Measurements from ENCODE around the gene CASZ1.

CASZ1 gene

DNA sequence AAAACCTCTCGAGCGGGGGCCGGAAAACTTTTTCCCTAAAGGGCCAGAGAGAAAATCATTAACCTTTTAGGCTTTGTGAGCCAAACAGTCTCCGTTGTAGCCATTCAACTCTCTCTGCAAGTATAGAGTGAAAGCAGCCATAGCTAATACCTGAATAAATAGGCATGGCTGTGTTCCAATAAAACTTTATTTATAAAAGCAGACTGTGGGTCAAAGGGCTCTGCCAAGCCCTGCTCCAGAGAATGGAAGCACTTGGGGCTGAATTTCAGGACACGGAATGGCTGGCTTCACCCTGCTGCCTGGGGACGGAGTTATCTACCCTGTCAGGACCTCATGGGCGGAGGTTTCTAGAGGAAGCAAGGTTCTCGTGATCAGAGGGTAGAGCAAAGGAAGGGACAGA lies 92.7 kb downstream of the CASZ1 start:
- DNase-seq, result no peak

DNA sequence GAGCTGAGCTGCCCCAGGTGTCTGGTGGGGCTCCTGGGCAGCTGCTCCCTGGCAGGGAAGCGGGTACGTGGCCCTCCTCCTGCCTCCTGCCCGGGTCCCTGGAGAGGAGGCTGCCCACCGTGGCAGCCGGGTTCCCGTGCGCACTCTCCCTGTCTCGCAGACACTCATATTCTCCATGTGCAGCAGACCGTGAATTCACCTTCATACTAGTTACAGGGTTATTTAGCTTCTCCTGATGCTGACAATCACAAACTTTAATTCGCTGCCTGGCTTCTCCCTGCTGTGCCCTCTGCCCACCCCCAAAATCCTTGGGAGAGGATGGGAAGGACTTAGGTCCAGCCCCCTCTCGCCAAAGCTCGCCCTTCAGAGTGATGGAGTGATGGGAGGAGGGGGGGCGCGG lies 95.3 kb downstream of the CASZ1 start:
- DNase-seq, result no peak

GRCh38 chr1:10699470-10699835 lies 97.0 kb downstream of the CASZ1 start:
- DNase-seq, result no peak

DNA sequence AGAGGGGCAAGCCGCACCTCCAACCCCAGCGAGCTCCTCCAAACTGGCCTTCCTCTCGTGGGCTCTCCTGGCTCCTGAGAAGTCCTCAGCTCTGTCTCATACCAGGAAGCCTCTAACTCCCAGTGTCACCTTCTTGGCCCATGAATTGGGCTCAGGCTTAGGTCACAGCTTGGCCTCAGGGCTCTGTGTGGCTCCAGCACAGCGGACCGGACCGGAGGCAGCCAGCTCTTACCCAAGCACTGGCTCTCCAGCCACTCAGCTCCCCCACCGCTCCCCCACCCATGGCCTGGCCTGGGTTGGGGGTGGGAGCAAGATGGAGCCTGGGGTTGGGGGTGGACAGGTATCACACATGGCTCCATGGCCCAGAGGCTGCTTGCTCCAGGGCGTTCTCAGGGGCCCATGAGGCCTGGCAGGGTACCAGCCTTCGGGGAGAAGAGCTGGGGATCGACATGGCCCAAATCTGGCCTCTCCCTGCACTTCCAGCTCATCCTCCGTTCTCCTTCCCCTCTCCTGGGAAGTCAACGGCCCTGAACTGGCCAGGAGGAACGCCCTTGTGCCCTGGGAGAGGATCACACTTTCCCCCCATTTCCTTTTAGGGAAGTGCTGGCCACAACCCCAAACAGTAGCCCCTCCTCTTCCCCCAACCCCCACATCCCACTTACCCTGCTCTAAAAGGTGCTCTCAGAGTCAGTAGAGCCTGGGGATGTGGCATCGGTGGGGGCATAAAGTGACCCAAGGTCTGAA lies 97.5 kb downstream of the CASZ1 start:
- no peak for DNase-seq

DNA sequence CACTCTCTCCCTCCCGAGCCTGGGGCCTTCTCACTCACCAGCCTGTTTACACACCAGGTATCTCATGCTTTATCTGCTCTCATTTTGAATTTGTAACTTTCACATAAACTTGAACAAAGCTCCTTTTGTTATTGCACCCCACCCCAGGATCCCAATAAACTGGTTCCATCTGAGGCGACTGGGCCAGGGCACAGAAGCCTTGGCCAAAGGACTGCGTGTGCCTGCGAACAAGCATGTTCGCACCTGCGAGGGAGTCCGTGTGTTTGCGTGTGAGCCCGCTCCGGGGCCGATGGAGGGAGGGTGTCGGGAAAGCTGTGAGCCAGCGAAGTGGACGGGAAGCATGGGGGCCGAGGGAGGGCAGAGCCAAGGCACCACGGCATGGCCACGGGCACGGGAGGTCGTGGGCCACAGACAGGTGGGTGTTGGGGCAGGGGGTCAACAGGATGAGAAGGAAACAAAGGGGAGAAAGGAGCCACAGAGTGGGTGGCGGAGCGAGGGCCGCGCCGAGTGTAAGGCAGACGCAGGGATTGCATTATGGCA lies 98.8 kb downstream of the CASZ1 start:
- DNase-seq, result no peak

GRCh38 chr1:10696977-10697376 lies 99.5 kb downstream of the CASZ1 start:
- DNase-seq, result no peak

DNA sequence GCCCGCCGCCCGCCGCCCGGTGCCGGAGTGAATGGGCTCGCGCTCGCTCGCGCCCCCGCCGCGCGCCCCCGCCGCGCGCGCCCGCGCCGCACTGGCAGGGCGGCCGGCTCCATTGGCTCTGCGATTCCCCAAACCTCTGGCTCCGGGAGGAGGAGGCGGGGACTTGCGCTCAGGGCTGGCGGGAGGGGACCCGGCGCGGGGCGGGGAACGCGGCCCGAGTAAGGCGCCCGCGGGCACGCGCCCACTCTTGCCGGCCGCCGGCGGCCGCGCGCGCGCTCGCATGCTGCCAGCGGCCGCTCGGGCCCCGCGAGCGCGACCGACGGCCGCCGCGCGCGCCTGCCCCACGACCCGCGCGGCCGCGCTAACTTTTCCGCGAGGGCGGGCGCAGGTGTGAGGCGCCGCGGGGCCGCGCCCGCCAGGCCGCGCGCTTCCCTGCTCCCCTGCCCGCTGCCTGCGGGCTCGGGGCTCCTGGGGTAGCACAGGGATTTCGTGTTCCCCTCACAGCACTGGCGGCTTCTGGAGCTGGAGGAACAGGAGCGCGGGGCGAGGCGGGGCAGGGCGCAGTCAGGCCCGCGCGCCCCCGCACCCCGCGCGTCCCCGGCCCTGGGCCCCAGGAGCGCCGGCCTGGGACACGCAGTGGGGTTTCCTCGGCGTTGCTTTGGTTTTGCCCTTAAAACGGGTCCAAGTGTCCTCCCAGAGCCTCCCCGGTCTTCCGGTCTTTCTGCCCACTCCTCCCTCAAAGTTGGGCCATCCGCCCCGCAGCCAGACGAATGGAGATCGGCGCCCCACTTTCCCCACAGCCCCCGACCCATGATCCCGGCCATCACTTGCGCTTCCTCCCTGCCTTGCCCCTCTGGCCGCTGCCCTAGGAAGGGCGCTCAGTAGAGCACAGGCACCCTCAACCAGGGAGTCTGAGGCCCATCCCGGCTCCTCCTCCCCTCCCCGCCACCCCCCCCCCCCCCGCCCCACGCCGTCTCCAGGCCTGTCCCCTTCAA lies 101.5 kb downstream of the CASZ1 start:
- peak; percentile 89 for DNase-seq

GRCh38 chr1:10694274-10694632 lies 102.2 kb downstream of the CASZ1 start:
- DNase-seq, result peak; percentile 84

DNA sequence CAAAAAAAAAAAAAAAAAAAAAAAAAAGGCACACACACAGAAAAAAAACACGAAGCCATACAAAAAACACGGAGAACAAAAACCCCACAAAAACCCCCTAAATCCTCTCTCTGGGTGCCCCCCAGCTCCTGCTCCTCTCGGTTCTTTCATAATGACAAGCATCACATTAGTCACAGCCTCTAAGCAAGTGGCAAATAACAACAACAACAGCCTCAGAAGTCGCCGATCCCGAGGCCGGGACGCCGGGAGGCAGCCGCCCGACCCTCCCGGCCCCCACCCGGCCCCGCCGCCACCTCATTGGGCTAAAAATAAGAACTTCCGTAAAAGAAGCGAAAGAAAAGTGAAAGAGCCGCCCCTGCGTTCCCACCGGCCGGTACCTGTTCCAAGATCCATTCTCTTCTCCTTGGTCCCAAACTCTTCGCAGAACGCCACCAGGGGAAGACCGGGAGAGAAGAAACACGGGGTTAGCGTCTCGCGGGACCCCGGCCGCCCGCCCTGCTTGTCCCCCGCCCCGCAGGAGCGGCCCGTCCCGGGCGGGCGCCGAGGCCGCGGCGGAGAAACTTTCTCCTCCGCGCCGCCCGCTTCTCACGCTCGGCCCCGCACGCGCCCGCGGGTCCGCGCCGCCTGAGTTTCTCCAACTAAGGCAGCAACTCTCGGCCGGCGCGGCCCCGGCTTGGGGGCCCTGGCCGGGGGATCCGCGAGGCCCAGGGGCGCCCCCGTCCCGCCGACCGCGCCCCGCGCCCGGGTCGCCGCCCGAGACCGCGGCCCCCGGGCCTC lies 102.8 kb downstream of the CASZ1 start:
- peak; percentile 55 for DNase-seq

- no peak for DNase-seq
Observed at GRCh38 chr1:10693152-10693496, 103.3 kb downstream of the CASZ1 start.

GRCh38 chr1:10692401-10693021 lies 103.9 kb downstream of the CASZ1 start:
- DNase-seq, result peak; percentile 84

- no peak for DNase-seq
Observed at GRCh38 chr1:10691740-10692125, 104.7 kb downstream of the CASZ1 start.

- DNase-seq, result no peak
Observed at GRCh38 chr1:10691075-10691739, 105.2 kb downstream of the CASZ1 start.

- no peak for DNase-seq
Observed at GRCh38 chr1:10690484-10690883, 106.0 kb downstream of the CASZ1 start.

DNA sequence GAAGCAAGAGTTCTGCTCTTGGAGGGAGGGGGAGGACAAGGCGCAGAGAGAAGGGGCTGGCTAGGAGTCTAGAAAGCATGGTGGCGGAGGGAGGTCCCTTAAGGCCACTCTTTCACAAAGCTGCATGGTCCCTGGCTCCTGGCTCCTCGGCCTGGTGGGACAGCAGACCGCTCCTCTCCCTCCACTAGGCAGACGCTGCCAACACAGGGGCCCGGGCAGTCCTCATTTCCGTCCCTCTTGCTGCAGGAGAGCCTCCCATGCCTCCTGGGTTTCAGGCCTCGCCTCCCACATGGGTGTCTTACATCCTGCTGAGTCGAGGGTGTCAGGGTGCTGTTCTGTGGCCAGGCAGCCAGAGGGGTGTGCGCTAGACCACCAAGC lies 108.0 kb downstream of the CASZ1 start:
- DNase-seq, result no peak

GRCh38 chr1:10687782-10688408 lies 108.6 kb downstream of the CASZ1 start:
- DNase-seq, result no peak

DNA sequence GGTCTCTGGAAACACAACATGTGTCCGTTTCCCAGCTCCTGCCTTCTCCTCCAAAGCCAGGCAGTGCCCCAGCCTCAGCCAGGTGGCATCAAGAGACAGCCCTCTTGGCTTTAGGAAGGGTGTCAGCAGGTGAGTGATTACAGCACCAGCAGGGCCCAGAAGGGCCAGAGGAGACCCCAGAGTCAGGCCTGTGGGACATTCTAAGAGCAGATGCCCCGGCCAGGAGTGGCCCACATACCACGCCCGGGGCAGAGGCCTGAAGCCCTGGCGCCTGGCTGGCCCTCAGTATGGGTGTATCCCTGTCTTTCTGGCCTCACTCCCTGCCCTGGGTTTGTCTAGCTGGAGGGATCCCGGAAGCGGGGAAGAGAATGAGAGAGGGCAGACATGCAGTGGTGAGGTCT lies 109.2 kb downstream of the CASZ1 start:
- no peak for DNase-seq

- no peak for DNase-seq
Observed at GRCh38 chr1:10686404-10687040, 109.9 kb downstream of the CASZ1 start.

- no peak for DNase-seq
Observed at GRCh38 chr1:10685808-10686403, 110.5 kb downstream of the CASZ1 start.

GRCh38 chr1:10685196-10685807 lies 111.1 kb downstream of the CASZ1 start:
- DNase-seq, result no peak

Measured in RPMI8226 (cell line).